GM10266 (cell line): ENCODE data around the gene SLX4.
"Not testable (repeated sequence)": the region's sequence is repeated elsewhere in the genome, so short reads cannot be mapped to it uniquely, and the experiment has no call there.

ENCODE experiments used
- DNase-seq: peaks from one replicate; pipeline ENCODE4 v3.0.0; 2012; ENCODE audit errors: extremely low spot score
- TF ChIP-seq, protein P1 (sequence below): IDR thresholded peaks from 2 replicates; pipeline ENCODE4 v1.5.1; 2012; ENCODE audit warnings: mild to moderate bottlenecking, low read depth; ENCODE audit not compliant: control insufficient read depth, insufficient read depth; ENCODE audit errors: missing control alignments

Gene SLX4

DNA sequence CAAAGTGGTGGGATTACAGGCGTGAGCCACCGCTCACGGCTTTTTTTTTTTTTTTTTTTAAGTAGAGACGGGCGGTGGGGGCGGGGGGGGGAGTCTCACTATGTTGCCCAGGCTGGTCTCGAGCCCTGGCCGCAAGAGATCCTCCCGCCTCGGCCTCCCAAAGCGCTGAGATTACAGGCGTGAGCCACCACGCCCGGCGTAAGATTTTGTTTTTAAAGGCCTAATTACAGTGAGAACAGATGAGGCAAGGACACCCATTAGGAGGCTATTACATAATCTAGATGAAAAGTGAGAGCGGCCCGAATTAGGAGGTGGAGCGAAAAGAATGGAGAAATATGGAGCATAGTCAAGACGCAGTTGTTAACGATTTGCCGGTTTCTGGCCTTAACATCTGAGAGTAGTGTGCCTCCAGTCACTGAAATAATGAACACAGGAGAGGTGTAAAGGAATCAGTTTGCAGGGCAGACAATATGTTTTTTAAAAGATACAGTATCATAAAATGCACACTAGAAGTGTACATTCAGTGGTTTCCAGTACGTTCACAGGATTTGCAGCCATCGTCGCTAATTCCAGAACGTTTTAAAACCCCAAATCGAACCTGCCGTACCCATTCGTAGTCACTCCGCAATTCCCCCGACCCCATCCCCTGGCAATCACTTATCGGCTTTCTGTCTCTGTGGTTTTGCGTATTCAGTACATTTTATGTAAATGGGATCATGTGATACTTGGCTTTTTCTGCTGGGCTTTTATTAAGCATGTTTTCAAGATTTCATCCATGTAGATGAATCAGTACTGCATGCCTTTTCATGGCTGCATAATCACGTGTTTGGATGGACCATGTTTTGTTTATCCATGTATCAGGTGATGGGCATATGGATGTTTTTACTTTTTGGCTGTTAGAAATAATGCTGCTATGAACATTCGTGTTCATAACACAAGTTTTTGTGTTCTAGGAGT is 1.4 kb upstream of the SLX4 start:
- TF ChIP-seq, protein P1, sequence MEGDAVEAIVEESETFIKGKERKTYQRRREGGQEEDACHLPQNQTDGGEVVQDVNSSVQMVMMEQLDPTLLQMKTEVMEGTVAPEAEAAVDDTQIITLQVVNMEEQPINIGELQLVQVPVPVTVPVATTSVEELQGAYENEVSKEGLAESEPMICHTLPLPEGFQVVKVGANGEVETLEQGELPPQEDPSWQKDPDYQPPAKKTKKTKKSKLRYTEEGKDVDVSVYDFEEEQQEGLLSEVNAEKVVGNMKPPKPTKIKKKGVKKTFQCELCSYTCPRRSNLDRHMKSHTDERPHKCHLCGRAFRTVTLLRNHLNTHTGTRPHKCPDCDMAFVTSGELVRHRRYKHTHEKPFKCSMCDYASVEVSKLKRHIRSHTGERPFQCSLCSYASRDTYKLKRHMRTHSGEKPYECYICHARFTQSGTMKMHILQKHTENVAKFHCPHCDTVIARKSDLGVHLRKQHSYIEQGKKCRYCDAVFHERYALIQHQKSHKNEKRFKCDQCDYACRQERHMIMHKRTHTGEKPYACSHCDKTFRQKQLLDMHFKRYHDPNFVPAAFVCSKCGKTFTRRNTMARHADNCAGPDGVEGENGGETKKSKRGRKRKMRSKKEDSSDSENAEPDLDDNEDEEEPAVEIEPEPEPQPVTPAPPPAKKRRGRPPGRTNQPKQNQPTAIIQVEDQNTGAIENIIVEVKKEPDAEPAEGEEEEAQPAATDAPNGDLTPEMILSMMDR: no peak
- no peak for DNase-seq

GRCh38 chr16:3610698-3611145 is 684 bp downstream of the SLX4 start:
- peak; percentile 40 for DNase-seq
- TF ChIP-seq, protein P1: no peak

- TF ChIP-seq, protein P1: no peak
- no peak for DNase-seq
These were observed 1.3 kb downstream of the SLX4 start for GRCh38 chr16:3609895-3610697.

DNA sequence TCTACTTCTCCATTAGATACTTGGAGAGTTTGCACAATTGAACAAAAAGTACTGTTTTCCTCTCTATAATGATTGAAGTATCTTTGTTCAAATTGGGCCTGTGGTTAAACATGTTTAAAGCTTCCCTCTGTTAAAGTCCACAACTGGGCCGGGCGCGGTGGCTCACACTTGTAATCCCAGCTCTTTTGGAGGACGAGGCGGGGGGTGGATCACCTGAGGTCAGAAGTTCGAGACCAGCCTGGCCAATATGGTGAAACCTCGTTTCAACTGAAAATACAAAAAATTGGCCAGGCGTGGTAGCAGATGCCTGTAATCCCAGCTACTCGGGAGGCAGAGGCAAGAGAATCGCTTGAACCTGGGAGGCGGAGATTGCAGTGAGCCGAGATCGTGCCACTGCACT is 2.4 kb downstream of the SLX4 start:
- DNase-seq: not testable (repeated sequence)

DNA sequence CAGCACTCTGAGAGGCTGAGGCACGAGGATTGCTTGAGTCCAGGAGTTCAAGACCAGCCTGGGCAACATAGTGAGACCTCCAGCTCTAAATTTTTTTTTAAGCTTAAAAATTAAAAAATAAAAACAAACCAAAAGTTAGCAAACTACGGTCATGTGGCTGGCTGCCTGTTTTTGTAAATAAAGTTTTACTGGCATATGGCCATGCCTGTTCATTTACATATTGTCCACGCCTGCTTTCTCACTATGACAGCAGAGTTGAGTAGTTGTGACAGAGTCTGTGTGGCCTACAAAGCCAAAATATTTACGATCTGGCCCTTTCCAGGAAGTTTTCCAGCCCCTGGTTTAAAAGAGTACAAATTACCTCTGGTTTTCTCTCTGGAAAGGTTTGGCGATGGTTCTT is 3.3 kb downstream of the SLX4 start:
- DNase-seq: no peak
- TF ChIP-seq, protein P1: no peak

- DNase-seq: peak; percentile 3
These were observed 3.8 kb downstream of the SLX4 start for GRCh38 chr16:3607634-3608033.

GRCh38 chr16:3607161-3607560 is 4.2 kb downstream of the SLX4 start:
- TF ChIP-seq, protein P1: no peak
- peak; percentile 10 for DNase-seq

More at GRCh38 chr16:3607634-3608033, 3.8 kb downstream of the SLX4 start:
- TF ChIP-seq, protein P1: no peak
